ENCODE results near the gene NCOA5. TPM values are rescaled to one million over a fixed set of nuclear protein-coding genes. Genes with fewer than 3 reads are reported as not detected.

Gene NCOA5
- total and polyA plus RNA-seq, 9 of the 15 experiments (the other 6 are each of a cell fraction or from before 2014, with no cell fraction given): 3.9 to 22.8 (median 13.8) TPM

DNA sequence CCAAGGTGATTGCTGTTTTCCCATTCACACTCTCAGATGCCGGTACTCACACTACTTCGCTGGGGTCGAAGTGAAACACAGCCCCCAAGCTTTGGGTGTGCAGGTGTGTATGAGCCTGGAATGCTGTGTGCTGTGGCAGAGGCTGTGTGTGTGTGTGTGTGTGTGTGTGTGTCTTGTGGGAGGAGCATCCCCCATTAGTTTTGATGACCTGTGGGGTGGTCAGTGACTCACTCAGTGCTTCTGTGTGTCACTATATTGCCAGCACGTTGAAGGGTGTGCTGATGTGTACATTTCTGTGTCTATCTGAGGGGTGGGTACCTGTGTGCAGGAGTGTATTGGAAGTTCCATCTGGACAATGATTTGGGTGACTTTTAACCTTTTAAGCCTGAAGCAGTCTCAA lies 65.8 kb downstream of the NCOA5 start (continued):
- TF ChIP-seq, protein P1, sequence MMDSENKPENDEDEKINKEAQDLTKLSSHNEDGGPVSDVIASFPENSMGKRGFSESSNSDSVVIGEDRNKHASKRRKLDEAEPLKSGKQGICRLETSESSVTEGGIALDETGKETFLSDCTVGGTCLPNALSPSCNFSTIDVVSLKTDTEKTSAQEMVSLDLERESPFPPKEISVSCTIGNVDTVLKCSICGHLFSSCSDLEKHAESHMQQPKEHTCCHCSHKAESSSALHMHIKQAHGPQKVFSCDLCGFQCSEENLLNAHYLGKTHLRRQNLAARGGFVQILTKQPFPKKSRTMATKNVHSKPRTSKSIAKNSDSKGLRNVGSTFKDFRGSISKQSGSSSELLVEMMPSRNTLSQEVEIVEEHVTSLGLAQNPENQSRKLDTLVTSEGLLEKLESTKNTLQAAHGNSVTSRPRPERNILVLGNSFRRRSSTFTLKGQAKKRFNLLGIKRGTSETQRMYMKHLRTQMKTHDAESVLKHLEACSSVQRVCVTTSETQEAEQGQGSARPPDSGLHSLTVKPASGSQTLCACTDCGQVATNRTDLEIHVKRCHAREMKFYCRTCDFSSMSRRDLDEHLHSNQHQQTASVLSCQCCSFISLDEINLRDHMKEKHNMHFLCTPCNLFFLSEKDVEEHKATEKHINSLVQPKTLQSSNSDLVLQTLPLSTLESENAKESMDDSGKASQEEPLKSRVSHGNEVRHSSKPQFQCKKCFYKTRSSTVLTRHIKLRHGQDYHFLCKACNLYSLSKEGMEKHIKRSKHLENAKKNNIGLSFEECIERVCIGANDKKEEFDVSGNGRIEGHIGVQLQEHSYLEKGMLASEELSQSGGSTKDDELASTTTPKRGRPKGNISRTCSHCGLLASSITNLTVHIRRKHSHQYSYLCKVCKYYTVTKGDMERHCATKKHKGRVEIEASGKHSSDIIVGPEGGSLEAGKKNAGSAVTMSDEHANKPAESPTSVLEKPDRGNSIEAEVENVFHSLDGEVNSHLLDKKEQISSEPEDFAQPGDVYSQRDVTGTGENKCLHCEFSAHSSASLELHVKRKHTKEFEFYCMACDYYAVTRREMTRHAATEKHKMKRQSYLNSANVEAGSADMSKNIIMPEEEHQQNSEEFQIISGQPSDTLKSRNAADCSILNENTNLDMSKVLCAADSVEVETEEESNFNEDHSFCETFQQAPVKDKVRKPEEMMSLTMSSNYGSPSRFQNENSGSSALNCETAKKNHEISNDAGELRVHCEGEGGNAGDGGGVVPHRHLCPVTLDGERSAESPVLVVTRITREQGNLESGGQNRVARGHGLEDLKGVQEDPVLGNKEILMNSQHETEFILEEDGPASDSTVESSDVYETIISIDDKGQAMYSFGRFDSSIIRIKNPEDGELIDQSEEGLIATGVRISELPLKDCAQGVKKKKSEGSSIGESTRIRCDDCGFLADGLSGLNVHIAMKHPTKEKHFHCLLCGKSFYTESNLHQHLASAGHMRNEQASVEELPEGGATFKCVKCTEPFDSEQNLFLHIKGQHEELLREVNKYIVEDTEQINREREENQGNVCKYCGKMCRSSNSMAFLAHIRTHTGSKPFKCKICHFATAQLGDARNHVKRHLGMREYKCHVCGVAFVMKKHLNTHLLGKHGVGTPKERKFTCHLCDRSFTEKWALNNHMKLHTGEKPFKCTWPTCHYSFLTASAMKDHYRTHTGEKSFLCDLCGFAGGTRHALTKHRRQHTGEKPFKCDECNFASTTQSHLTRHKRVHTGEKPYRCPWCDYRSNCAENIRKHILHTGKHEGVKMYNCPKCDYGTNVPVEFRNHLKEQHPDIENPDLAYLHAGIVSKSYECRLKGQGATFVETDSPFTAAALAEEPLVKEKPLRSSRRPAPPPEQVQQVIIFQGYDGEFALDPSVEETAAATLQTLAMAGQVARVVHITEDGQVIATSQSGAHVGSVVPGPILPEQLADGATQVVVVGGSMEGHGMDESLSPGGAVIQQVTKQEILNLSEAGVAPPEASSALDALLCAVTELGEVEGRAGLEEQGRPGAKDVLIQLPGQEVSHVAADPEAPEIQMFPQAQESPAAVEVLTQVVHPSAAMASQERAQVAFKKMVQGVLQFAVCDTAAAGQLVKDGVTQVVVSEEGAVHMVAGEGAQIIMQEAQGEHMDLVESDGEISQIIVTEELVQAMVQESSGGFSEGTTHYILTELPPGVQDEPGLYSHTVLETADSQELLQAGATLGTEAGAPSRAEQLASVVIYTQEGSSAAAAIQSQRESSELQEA (IDR thresholded peaks at IDR 0.05; ENCODE audit: low read depth): no peak
- TF ChIP-seq TARDBP (IDR thresholded peaks at IDR 0.05) (no peak), GATAD2B (IDR thresholded peaks at IDR 0.05; ENCODE audit: borderline replicate concordance) (no peak), ZNF184 (CRISPR knock-in tag; IDR thresholded peaks at IDR 0.05) (no peak), ZNF764 (CRISPR knock-in tag; IDR thresholded peaks at IDR 0.05; ENCODE audit: low read depth) (no peak), SAFB2 (IDR thresholded peaks at IDR 0.05; ENCODE audit: borderline replicate concordance, low read depth, low read length, severe bottlenecking) (no peak), TEAD1 (CRISPR knock-in tag; IDR thresholded peaks at IDR 0.05) (no peak), CCAR2 (IDR thresholded peaks at IDR 0.05; ENCODE audit: low read depth, low read length) (no peak), MCM3 (IDR thresholded peaks at IDR 0.05) (no peak), NFYB (IDR thresholded peaks at IDR 0.05; ENCODE audit: extremely low read depth, insufficient read length) (no peak)
- TF ChIP-seq, protein P2, sequence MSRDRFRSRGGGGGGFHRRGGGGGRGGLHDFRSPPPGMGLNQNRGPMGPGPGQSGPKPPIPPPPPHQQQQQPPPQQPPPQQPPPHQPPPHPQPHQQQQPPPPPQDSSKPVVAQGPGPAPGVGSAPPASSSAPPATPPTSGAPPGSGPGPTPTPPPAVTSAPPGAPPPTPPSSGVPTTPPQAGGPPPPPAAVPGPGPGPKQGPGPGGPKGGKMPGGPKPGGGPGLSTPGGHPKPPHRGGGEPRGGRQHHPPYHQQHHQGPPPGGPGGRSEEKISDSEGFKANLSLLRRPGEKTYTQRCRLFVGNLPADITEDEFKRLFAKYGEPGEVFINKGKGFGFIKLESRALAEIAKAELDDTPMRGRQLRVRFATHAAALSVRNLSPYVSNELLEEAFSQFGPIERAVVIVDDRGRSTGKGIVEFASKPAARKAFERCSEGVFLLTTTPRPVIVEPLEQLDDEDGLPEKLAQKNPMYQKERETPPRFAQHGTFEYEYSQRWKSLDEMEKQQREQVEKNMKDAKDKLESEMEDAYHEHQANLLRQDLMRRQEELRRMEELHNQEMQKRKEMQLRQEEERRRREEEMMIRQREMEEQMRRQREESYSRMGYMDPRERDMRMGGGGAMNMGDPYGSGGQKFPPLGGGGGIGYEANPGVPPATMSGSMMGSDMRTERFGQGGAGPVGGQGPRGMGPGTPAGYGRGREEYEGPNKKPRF (IDR thresholded peaks at IDR 0.05; ENCODE audit: low read depth, low read length): no peak
- TF ChIP-seq, protein P3, sequence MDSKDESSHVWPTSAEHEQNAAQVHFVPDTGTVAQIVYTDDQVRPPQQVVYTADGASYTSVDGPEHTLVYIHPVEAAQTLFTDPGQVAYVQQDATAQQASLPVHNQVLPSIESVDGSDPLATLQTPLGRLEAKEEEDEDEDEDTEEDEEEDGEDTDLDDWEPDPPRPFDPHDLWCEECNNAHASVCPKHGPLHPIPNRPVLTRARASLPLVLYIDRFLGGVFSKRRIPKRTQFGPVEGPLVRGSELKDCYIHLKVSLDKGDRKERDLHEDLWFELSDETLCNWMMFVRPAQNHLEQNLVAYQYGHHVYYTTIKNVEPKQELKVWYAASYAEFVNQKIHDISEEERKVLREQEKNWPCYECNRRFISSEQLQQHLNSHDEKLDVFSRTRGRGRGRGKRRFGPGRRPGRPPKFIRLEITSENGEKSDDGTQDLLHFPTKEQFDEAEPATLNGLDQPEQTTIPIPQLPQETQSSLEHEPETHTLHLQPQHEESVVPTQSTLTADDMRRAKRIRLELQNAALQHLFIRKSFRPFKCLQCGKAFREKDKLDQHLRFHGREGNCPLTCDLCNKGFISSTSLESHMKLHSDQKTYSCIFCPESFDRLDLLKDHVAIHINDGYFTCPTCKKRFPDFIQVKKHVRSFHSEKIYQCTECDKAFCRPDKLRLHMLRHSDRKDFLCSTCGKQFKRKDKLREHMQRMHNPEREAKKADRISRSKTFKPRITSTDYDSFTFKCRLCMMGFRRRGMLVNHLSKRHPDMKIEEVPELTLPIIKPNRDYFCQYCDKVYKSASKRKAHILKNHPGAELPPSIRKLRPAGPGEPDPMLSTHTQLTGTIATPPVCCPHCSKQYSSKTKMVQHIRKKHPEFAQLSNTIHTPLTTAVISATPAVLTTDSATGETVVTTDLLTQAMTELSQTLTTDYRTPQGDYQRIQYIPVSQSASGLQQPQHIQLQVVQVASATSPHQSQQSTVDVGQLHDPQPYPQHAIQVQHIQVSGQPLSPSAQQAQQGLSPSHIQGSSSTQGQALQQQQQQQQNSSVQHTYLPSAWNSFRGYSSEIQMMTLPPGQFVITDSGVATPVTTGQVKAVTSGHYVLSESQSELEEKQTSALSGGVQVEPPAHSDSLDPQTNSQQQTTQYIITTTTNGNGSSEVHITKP (IDR thresholded peaks at IDR 0.05; ENCODE audit: partially characterized antibody): no peak
- TF ChIP-seq, protein P4, sequence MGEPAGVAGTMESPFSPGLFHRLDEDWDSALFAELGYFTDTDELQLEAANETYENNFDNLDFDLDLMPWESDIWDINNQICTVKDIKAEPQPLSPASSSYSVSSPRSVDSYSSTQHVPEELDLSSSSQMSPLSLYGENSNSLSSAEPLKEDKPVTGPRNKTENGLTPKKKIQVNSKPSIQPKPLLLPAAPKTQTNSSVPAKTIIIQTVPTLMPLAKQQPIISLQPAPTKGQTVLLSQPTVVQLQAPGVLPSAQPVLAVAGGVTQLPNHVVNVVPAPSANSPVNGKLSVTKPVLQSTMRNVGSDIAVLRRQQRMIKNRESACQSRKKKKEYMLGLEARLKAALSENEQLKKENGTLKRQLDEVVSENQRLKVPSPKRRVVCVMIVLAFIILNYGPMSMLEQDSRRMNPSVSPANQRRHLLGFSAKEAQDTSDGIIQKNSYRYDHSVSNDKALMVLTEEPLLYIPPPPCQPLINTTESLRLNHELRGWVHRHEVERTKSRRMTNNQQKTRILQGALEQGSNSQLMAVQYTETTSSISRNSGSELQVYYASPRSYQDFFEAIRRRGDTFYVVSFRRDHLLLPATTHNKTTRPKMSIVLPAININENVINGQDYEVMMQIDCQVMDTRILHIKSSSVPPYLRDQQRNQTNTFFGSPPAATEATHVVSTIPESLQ (CRISPR knock-in tag; IDR thresholded peaks at IDR 0.05): no peak
